Measurements from ENCODE around the gene FAP. TPM values are rescaled to one million over a fixed set of nuclear protein-coding genes. Genes with fewer than 3 reads are reported as not detected.

The FAP gene
- total RNA-seq, 4 donors from 2014 or later: 1.9 to 2.6 (median 2.3) TPM; not detected in 1

GRCh38 chr2:162217598-162217997 lies 25.6 kb downstream of the FAP start:
- H3K4me1 ChIP-seq: no peaks in the 10 kb centered on the region
- no peaks in the 10 kb centered on the region for H3K9me3 ChIP-seq
- no peak overlapping the region for H3K27ac ChIP-seq
- TF ChIP-seq CTCF (IDR thresholded peaks at IDR 0.05): no peak
- TF ChIP-seq POLR2A (IDR thresholded peaks at IDR 0.05): no peak
- H3K27me3 ChIP-seq: no peaks in the 10 kb centered on the region
- H3K4me3 ChIP-seq: no peak overlapping the region
- DNase-seq: no peak
- H3K36me3 ChIP-seq: no peaks in the 10 kb centered on the region

- TF ChIP-seq CTCF (IDR thresholded peaks at IDR 0.05) (no peak), POLR2A (IDR thresholded peaks at IDR 0.05) (no peak)
- DNase-seq: no peak
- no peaks in the 10 kb centered on the region for H3K36me3 ChIP-seq
- H3K27ac ChIP-seq: no peak overlapping the region
- no peaks in the 10 kb centered on the region for H3K4me1 ChIP-seq
- H3K4me3 ChIP-seq: no peak overlapping the region
- H3K9me3 ChIP-seq: no peaks in the 10 kb centered on the region
- H3K27me3 ChIP-seq: no peaks in the 10 kb centered on the region
Observed at GRCh38 chr2:162215162-162215561, 28.1 kb downstream of the FAP start.

DNA sequence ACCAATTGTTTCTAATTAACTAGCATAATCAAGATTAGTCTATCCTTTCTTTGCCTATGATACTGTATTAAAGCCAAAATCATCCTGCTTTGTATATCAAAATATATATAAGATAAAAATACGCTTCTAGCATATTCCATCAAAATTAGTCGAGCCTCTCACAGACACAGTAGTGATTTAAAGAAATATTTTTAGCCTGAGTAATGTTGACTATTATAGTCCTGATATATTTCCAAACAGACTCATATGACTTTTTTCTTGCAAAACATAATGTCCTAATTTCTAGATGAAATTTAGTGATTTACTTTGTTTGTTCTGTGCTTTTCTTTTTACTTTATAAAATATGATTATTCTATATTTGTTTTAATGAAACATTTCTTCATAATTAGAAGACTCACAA lies 30.9 kb downstream of the FAP start:
- no peak for TF ChIP-seq POLR2A (IDR thresholded peaks at IDR 0.05)
- TF ChIP-seq CTCF (IDR thresholded peaks at IDR 0.05): no peak
- no peak for DNase-seq
- Histone ChIP-seq H3K27me3 (no peaks in the 10 kb centered on the region), H3K27ac (no peak overlapping the region), H3K9me3 (no peaks in the 10 kb centered on the region), H3K36me3 (no peaks in the 10 kb centered on the region), H3K4me3 (no peak overlapping the region), H3K4me1 (no peaks in the 10 kb centered on the region)

- H3K4me3 ChIP-seq: no peak overlapping the region
- H3K27ac ChIP-seq: no peak overlapping the region
- H3K9me3 ChIP-seq: no peaks in the 10 kb centered on the region
- no peaks in the 10 kb centered on the region for H3K27me3 ChIP-seq
- TF ChIP-seq CTCF (IDR thresholded peaks at IDR 0.05): no peak
- no peak for TF ChIP-seq POLR2A (IDR thresholded peaks at IDR 0.05)
- H3K4me1 ChIP-seq: no peaks in the 10 kb centered on the region
- H3K36me3 ChIP-seq: no peaks in the 10 kb centered on the region
- no peak for DNase-seq
Observed at GRCh38 chr2:162211732-162212131, 31.5 kb downstream of the FAP start.

DNA sequence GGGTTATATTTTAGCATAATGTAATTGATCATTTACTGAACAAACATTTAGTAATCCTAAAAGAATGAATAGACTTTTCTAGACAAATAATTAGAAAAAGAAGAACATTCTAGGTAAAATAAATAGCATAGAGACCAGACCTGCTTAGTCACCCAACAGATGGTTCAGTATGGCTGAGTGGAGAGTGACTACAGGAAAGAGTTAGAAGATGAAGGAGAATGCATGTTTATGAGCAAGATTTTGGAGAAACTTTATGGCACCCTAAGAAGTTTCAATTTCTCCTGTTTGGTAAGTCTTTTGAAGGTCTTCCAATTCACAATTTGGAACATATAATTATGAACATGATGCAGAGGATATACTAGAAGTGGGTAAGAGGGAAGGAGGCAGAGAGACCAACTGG lies 32.9 kb downstream of the FAP start:
- TF ChIP-seq POLR2A (IDR thresholded peaks at IDR 0.05): no peak
- TF ChIP-seq CTCF (IDR thresholded peaks at IDR 0.05): no peak
- no peaks in the 10 kb centered on the region for H3K9me3 ChIP-seq

GRCh38 chr2:162202203-162202602 lies 41.0 kb downstream of the FAP start:
- no peak for TF ChIP-seq CTCF (IDR thresholded peaks at IDR 0.05)
- TF ChIP-seq POLR2A (IDR thresholded peaks at IDR 0.05): no peak

More for the DNA sequence above, 32.9 kb downstream of the FAP start:
- no peak overlapping the region for H3K4me3 ChIP-seq
- H3K36me3 ChIP-seq: no peaks in the 10 kb centered on the region
- no peak overlapping the region for H3K27ac ChIP-seq
- H3K27me3 ChIP-seq: no peaks in the 10 kb centered on the region
- H3K4me1 ChIP-seq: no peaks in the 10 kb centered on the region
- DNase-seq: no peak

More at GRCh38 chr2:162202203-162202602, 41.0 kb downstream of the FAP start:
- no peaks in the 10 kb centered on the region for H3K36me3 ChIP-seq
- DNase-seq: no peak
- H3K9me3 ChIP-seq: no peaks in the 10 kb centered on the region
- H3K27me3 ChIP-seq: no peaks in the 10 kb centered on the region
- H3K4me1 ChIP-seq: peaks cover 0 to 2% (median 0%) of the 10 kb centered on the region in 4 donors
- no peak overlapping the region for H3K27ac ChIP-seq
- no peak overlapping the region for H3K4me3 ChIP-seq
